Natural killer cell (primary cell): ENCODE measurements around the gene MARK1. TPM values are rescaled to one million over a fixed set of nuclear protein-coding genes. Genes with fewer than 3 reads are reported as not detected.
A peak's percentile ranks its signal among the peaks of the same experiment; 100 is the strongest.

Source experiments
- ATAC-seq, 3 donors: fragments of 150-1000 bp in 2 of 3; fragments of 200-7000 bp in 1 of 3; cut with Tn5 transposase; 1 replicate in 1 of 3; 2 replicates in 2 of 3; pipeline ENCODE4 v1.10.0; 2021; ENCODE audit warnings: mild to moderate bottlenecking in 2 of 3, moderate library complexity in 2 of 3
- DNase-seq, 2 donors: peaks; one replicate each; pipeline versions ENCODE4 v3.0.0 to v3.0.0-alpha.2; 2013 to 2021; ENCODE audit warnings: mixed read lengths in 1 of 2
- H3K27ac ChIP-seq: one replicate; pipeline ENCODE4 v1.5.1; 2013; ENCODE audit warnings: mild to moderate bottlenecking, low read length
- H3K27me3 ChIP-seq: one replicate; pipeline ENCODE4 v1.6.1; 2013; ENCODE audit warnings: low read length; ENCODE audit not compliant: control insufficient read depth, insufficient read depth
- H3K36me3 ChIP-seq: one replicate; pipeline ENCODE4 v1.6.1; 2013; ENCODE audit warnings: low read length; ENCODE audit not compliant: control insufficient read depth, insufficient read depth
- H3K4me1 ChIP-seq: one replicate; pipeline ENCODE4 v1.6.1; 2013; ENCODE audit warnings: low read length; ENCODE audit not compliant: control insufficient read depth, insufficient read depth
- H3K4me3 ChIP-seq: one replicate; pipeline ENCODE4 v1.5.1; 2013; ENCODE audit warnings: low read length
- H3K9me3 ChIP-seq: one replicate; pipeline ENCODE4 v1.6.1; 2013; ENCODE audit warnings: low read length; ENCODE audit not compliant: control insufficient read depth, insufficient read depth
- H3K27ac Mint-ChIP-seq, 2 donors: one replicate each; pipeline ENCODE4 v1.8.0; 2022; ENCODE audit warnings: mild to moderate bottlenecking in 2 of 2, mixed read lengths in 2 of 2, moderate library complexity in 1 of 2
- H3K27me3 Mint-ChIP-seq, 2 donors: one replicate each; pipeline ENCODE4 v1.8.0; 2022; ENCODE audit warnings: low read depth in 2 of 2, mixed read lengths in 2 of 2
- H3K36me3 Mint-ChIP-seq: one replicate; pipeline ENCODE4 v1.8.0; 2022; ENCODE audit warnings: mixed read lengths
- H3K4me1 Mint-ChIP-seq, 2 donors: one replicate each; pipeline ENCODE4 v1.8.0; 2022; ENCODE audit warnings: mixed read lengths in 2 of 2
- H3K4me3 Mint-ChIP-seq: one replicate; pipeline ENCODE4 v1.8.0; 2022; ENCODE audit warnings: mild to moderate bottlenecking, moderate library complexity, mixed read lengths
- H3K9me3 Mint-ChIP-seq, 2 donors: one replicate each; pipeline ENCODE4 v1.8.0; 2022; ENCODE audit warnings: mixed read lengths in 2 of 2
- CTCF ChIP-seq: fragments of 200-600 bp; IDR thresholded peaks from one replicate; pipeline ENCODE4 v1.8.0; 2022; ENCODE audit warnings: antibody characterized with exemption
- WGBS: methylation state at CpG from one replicate; pipeline ENCODE4 v1.1.7; 2013; ENCODE audit warnings: missing lambda C conversion rate; ENCODE audit not compliant: insufficient coverage; 5-methylcytosine and 5-hydroxymethylcytosine counted together
- intact Hi-C: fragments of 100-400 bp; cut with micrococcal nuclease; formaldehyde crosslinking; loops from one replicate; pipeline ENCODE4 v1.14.2; 2022
- total RNA-seq, 4 donors: library from RNA; stranded (reverse); fragments of 120-200 nt in 1 of 4; gene quantifications; one replicate each; pipeline versions ENCODE4 v1.2.3 to v1.2.4, GENCODE V29; 2013 to 2022

The MARK1 gene
- total RNA-seq, 3 donors from 2014 or later (not counting 1 experiment from before 2014, with no cell fraction given) = 0.13 TPM; not detected in 2

- H3K4me3 Mint-ChIP-seq = no peak overlapping the region
- no peaks in the 10 kb centered on the region for H3K36me3 ChIP-seq
- intact Hi-C loops = no loop called here
- H3K36me3 Mint-ChIP-seq = no peaks in the 10 kb centered on the region
- no peak overlapping the region for H3K27ac ChIP-seq
- no peaks in the 10 kb centered on the region for H3K9me3 Mint-ChIP-seq
- 47% methylated on average over 4 of the region's 4 CpGs for WGBS
- H3K27me3 Mint-ChIP-seq = peaks cover 3 to 5% of the 10 kb centered on the region in 2 donors
- TF ChIP-seq CTCF = no peak
- ATAC-seq (no peak), DNase-seq (no peak)
- H3K27ac Mint-ChIP-seq = no peak overlapping the region
- no peaks in the 10 kb centered on the region for H3K27me3 ChIP-seq
- no peaks in the 10 kb centered on the region for H3K9me3 ChIP-seq
- H3K4me1 ChIP-seq = peaks cover 5% of the 10 kb centered on the region
- no peak overlapping the region for H3K4me3 ChIP-seq
- peaks cover 4 to 7% of the 10 kb centered on the region in 2 donors for H3K4me1 Mint-ChIP-seq
Observed at GRCh38 chr1:220684890-220685289, 157.0 kb downstream of the MARK1 start.

DNA sequence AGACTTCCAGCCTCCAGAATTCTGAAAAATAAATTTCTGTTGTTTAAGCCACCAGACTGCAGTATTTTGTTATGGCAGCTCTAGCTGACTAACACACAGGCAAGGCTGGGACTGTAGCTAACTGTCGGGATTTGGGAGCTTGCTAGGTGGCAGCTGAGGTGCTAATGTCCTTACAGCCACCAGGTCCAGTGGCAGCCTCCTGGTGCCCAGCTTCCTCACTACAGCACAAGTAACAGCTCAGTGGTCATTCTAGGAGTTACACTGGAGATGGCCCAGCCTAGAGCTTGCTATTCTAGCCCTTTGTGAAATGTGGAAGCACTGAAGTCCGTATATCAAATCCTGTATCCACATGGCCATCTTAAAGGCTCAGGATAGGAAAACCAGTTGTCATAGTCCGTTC, 157.9 kb downstream of the MARK1 start:
- peaks cover 11% of the 10 kb centered on the region for H3K4me1 ChIP-seq
- ATAC-seq = no peak
- 88% methylated on average over 3 of the region's 3 CpGs for WGBS
- Mint-ChIP-seq H3K27me3 (peaks cover 3 to 8% of the 10 kb centered on the region in 2 donors), H3K27ac (no peak overlapping the region), H3K4me1 (peaks cover 6 to 9% of the 10 kb centered on the region in 2 donors), H3K36me3 (no peaks in the 10 kb centered on the region), H3K9me3 (no peaks in the 10 kb centered on the region), H3K4me3 (no peak overlapping the region)
- no peak for DNase-seq
- no peak overlapping the region for H3K4me3 ChIP-seq
- intact Hi-C loops = no loop called here
- peaks cover 4% of the 10 kb centered on the region for H3K27me3 ChIP-seq
- H3K36me3 ChIP-seq = no peaks in the 10 kb centered on the region
- H3K27ac ChIP-seq = no peak overlapping the region
- no peaks in the 10 kb centered on the region for H3K9me3 ChIP-seq
- TF ChIP-seq CTCF = no peak

- no peaks in the 10 kb centered on the region for H3K9me3 Mint-ChIP-seq
- no peak overlapping the region for H3K4me3 Mint-ChIP-seq
- ATAC-seq (no peak), DNase-seq (no peak)
- H3K36me3 ChIP-seq = no peaks in the 10 kb centered on the region
- peaks cover 11 to 22% of the 10 kb centered on the region in 2 donors for H3K27me3 Mint-ChIP-seq
- H3K36me3 Mint-ChIP-seq = no peaks in the 10 kb centered on the region
- intact Hi-C loops = no loop called here
- no peak for TF ChIP-seq CTCF
- WGBS = 100% methylated on average over 2 of the region's 5 CpGs
- peaks cover 11% of the 10 kb centered on the region for H3K4me1 ChIP-seq
- H3K4me1 Mint-ChIP-seq = peaks cover 6 to 9% of the 10 kb centered on the region in 2 donors
- no peak overlapping the region for H3K4me3 ChIP-seq
- no peak overlapping the region for H3K27ac ChIP-seq
- no peaks in the 10 kb centered on the region for H3K9me3 ChIP-seq
- H3K27ac Mint-ChIP-seq = no peak overlapping the region
- H3K27me3 ChIP-seq = peaks cover 7% of the 10 kb centered on the region
Observed at GRCh38 chr1:220687809-220688208, 159.9 kb downstream of the MARK1 start.

- H3K36me3 ChIP-seq = no peaks in the 10 kb centered on the region
- 39% methylated on average over 14 of the region's 14 CpGs for WGBS
- H3K4me1 Mint-ChIP-seq = peaks cover 6 to 9% of the 10 kb centered on the region in 2 donors
Observed at GRCh38 chr1:220689666-220690065, 161.7 kb downstream of the MARK1 start.

More at GRCh38 chr1:220689666-220690065, 161.7 kb downstream of the MARK1 start:
- no peak for TF ChIP-seq CTCF
- Mint-ChIP-seq H3K27ac (peak overlapping the region in 1 of 2 donors; percentile 70), H3K9me3 (no peaks in the 10 kb centered on the region), H3K36me3 (no peaks in the 10 kb centered on the region), H3K4me3 (peak overlapping the region; percentile 80), H3K27me3 (peaks cover 11 to 22% of the 10 kb centered on the region in 2 donors)
- no peak overlapping the region for H3K27ac ChIP-seq
- peak in 1 of 2 donors; percentile 4 for DNase-seq
- H3K4me1 ChIP-seq = peaks cover 11% of the 10 kb centered on the region
- no peak for ATAC-seq
- H3K4me3 ChIP-seq = no peak overlapping the region
- peaks cover 7% of the 10 kb centered on the region for H3K27me3 ChIP-seq
- H3K9me3 ChIP-seq = no peaks in the 10 kb centered on the region
- intact Hi-C loops = loop anchor here (1.0 kb wide), 1 partner anchor 44 kb away; no protein-coding TSS in a partner anchor
